Bone marrow (tissue), 2 donors: ENCODE measurements around the gene MAN2C1.
A peak's percentile ranks its signal among the peaks of the same experiment; 100 is the strongest.

Source experiments
- DNase-seq, 2 donors: peaks; one replicate each; lab custom pipeline; 2025; lab: John Stamatoyannopoulos, UW

The MAN2C1 gene

GRCh38 chr15:75307778-75308390 is 60.5 kb downstream of the MAN2C1 start:
- DNase-seq: peak in 1 of 2 donors; percentile 2

GRCh38 chr15:75306188-75306587 is 62.2 kb downstream of the MAN2C1 start:
- no peak for DNase-seq
